Measurements from ENCODE around the gene LDB3. TPM values are rescaled to one million over a fixed set of nuclear protein-coding genes. Genes with fewer than 3 reads are reported as not detected.
A peak's percentile ranks its signal among the peaks of the same experiment; 100 is the strongest.

Gene LDB3
- total RNA-seq, 1 donor from 2014 or later = 0.46 TPM

DNA sequence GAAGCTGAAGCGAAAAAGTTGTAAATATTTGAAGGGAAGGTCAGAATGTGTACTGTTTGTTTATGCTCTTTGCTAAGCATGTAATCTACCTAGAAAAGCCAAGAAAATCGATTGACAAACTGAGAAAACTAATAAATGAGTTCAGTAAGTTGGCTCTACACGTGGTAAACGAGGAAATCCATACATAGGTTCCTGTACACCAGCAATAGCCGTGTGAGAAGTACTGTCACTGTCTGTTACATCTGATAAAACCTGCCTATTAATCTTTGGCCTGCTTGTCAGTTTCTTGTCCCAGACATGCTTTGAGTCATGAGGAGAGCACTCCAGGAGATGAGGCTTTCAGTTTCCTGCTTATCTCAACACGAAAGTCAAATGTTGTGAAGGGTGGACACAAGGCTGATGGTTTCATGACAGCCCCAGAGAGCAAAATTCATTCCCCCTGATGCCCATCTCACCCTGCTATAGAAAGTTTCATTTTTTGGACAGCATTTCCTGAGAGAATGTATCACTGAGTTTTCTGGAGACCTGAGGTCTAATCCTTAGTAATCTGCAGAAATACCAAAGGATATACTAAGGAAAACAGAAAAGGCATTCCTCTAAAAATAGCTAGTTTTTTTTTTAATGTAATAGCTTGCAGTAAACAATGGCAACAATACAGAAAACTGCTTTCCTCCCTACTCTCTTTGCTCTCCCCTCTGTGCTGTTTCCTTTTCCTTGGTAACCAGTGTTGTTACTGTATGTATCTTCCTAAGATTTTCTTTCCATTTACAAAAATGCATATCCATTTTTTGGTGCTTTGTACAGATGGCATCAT, 107.0 kb downstream of the LDB3 start:
- H3K27me3 Mint-ChIP-seq (ENCODE audit: unreplicated experiment) = no peaks in the 10 kb centered on the region
- TF ChIP-seq, protein P1, sequence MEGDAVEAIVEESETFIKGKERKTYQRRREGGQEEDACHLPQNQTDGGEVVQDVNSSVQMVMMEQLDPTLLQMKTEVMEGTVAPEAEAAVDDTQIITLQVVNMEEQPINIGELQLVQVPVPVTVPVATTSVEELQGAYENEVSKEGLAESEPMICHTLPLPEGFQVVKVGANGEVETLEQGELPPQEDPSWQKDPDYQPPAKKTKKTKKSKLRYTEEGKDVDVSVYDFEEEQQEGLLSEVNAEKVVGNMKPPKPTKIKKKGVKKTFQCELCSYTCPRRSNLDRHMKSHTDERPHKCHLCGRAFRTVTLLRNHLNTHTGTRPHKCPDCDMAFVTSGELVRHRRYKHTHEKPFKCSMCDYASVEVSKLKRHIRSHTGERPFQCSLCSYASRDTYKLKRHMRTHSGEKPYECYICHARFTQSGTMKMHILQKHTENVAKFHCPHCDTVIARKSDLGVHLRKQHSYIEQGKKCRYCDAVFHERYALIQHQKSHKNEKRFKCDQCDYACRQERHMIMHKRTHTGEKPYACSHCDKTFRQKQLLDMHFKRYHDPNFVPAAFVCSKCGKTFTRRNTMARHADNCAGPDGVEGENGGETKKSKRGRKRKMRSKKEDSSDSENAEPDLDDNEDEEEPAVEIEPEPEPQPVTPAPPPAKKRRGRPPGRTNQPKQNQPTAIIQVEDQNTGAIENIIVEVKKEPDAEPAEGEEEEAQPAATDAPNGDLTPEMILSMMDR (IDR thresholded peaks at IDR 0.05) = no peak
- peak overlapping the region; percentile 73 for H3K27ac Mint-ChIP-seq (ENCODE audit: unreplicated experiment)
- no peak overlapping the region for H3K4me3 Mint-ChIP-seq (ENCODE audit: unreplicated experiment)
- peaks cover 54% of the 10 kb centered on the region for H3K4me1 Mint-ChIP-seq (ENCODE audit: unreplicated experiment)
- no peaks in the 10 kb centered on the region for H3K9me3 Mint-ChIP-seq (ENCODE audit: unreplicated experiment)
- H3K36me3 Mint-ChIP-seq (ENCODE audit: unreplicated experiment) = peaks cover 3% of the 10 kb centered on the region
- DNase-seq (ENCODE audit: extremely low spot score, unreplicated experiment) = no peak

DNA sequence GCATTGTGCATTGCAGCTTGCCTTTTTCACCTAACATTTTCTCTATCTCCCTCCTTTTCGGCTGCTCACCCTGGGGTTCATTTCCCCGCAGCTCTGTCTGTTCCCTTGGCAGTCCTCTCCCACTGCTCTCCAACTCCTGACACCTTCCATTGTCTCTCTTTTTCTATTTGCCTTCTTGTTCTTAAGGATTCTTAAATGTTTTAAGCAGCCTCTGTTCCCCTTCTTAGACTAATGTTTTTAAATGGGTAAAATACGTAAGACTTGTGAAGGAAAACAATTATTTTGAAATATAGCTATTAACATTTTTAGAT, 107.5 kb downstream of the LDB3 start:
- H3K9me3 Mint-ChIP-seq (ENCODE audit: unreplicated experiment) = no peaks in the 10 kb centered on the region
- H3K27ac Mint-ChIP-seq (ENCODE audit: unreplicated experiment) = peak overlapping the region; percentile 71
- H3K36me3 Mint-ChIP-seq (ENCODE audit: unreplicated experiment) = peaks cover 3% of the 10 kb centered on the region
- TF ChIP-seq, protein P1 (IDR thresholded peaks at IDR 0.05) = no peak
- H3K4me3 Mint-ChIP-seq (ENCODE audit: unreplicated experiment) = no peak overlapping the region
- DNase-seq (ENCODE audit: extremely low spot score, unreplicated experiment) = no peak
- H3K4me1 Mint-ChIP-seq (ENCODE audit: unreplicated experiment) = peaks cover 51% of the 10 kb centered on the region
- H3K27me3 Mint-ChIP-seq (ENCODE audit: unreplicated experiment) = no peaks in the 10 kb centered on the region

DNA sequence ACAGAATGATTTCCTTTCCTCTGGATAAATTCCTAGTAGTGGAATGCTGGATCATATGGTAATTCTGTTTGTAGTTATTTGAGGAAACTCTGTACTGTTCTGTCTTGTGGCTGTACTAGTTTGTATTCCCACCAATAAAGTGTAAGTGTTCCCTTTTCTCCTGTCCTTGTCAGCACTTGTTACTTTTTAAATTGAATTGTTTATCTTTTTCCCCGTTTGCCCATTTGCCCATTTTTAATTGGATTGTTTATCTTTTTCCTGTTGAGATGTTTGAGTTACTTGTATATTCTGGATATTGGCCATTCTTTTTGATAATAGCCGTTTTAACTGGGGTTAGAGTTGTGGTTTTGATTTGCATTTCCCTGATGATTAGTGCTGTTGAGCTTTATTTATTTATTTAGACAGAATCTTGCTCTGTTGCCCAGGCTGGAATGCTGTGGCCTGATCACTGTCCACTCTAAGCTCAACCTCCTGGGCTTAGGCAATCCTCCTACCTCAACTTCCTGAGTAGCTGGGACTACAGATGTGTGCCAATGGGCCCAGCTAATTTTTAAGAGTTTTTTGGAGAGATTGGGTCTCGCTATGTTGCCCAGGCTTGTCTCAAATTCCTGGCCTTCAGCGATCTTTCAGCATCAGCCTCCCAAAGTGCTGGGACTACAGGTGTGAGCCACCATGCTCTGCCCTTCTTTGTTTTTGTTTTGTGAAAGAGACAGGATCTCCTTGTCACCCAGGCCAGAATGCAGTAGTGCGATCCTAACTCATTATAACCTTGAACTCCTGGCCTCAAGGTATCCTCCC, 111.1 kb downstream of the LDB3 start:
- no peak for DNase-seq (ENCODE audit: extremely low spot score, unreplicated experiment)
- Mint-ChIP-seq H3K27ac (ENCODE audit: unreplicated experiment) (peak overlapping the region; percentile 76), H3K27me3 (ENCODE audit: unreplicated experiment) (no peaks in the 10 kb centered on the region), H3K9me3 (ENCODE audit: unreplicated experiment) (peaks cover 11% of the 10 kb centered on the region), H3K4me1 (ENCODE audit: unreplicated experiment) (peaks cover 39% of the 10 kb centered on the region), H3K4me3 (ENCODE audit: unreplicated experiment) (no peak overlapping the region), H3K36me3 (ENCODE audit: unreplicated experiment) (peaks cover 14% of the 10 kb centered on the region)
- TF ChIP-seq, protein P1 (IDR thresholded peaks at IDR 0.05) = no peak

DNA sequence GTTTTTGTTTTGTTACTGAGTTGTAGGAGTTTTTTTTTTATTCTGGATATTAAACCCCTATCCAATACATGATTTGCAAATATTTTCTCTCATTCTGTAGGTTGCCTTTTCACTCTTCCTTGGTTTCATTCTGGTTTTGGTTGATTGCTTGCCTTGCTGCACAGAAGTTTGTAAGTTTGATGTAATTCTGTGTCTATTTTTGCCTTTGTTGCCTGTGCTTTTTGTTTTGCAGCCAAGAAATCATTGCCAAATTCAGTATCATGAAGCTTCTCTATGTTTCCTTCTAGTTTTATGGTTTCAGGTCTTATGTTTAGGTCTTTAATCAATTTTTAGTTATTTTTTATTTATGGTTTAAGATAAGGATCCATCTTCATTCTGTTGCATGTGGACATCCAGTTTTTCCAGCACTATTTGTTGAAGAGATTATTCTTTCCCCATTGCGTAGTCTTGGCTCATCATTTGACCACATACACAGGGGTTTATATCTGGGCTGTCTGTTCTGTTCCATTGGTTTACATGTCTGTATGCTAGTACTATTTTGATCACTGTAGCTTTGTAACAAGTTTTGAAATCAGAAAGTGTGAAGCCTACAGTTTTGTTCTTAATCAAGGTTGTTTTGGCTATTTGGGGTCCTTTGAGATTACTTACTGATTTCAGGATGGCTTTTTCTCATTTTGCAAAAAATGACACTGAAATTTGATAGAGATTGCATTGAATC, 114.5 kb downstream of the LDB3 start:
- Mint-ChIP-seq H3K4me1 (ENCODE audit: unreplicated experiment) (peaks cover 24% of the 10 kb centered on the region), H3K9me3 (ENCODE audit: unreplicated experiment) (peaks cover 16% of the 10 kb centered on the region), H3K27ac (ENCODE audit: unreplicated experiment) (no peak overlapping the region), H3K36me3 (ENCODE audit: unreplicated experiment) (peaks cover 16% of the 10 kb centered on the region), H3K4me3 (ENCODE audit: unreplicated experiment) (no peak overlapping the region), H3K27me3 (ENCODE audit: unreplicated experiment) (no peaks in the 10 kb centered on the region)
- TF ChIP-seq, protein P1 (IDR thresholded peaks at IDR 0.05) = no peak
- DNase-seq (ENCODE audit: extremely low spot score, unreplicated experiment) = no peak

All from osteocyte (in vitro differentiated cells).